HEK293 (cell line): ENCODE data around the gene CACNA1D.

ENCODE experiments used
- CTCF ChIA-PET: fragments of 350-600 bp; formaldehyde crosslinking; extraction: SDS; loops from one replicate; lab custom pipeline; 2021; ENCODE audit warnings: antibody characterized with exemption; lab: Yijun Ruan, JAX
- POLR2A ChIA-PET: fragments of 300-600 bp; formaldehyde crosslinking; extraction: SDS; loops from one replicate; lab custom pipeline; 2020; ENCODE audit warnings: antibody characterized with exemption, inconsistent platforms; lab: Yijun Ruan, JAX
- H3K27ac ChIP-seq: fragments of 200-500 bp; sonication (Bioruptor generic); 2 replicates; pipeline ENCODE4 v1.5.1; 2014; ENCODE audit warnings: low read depth, low read length, control low read depth, inconsistent platforms; ENCODE audit errors: extremely low read depth
- H3K36me3 ChIP-seq, 2 experiments: fragments of 200-500 bp in 1 of 2; sonication (Bioruptor generic) in 1 of 2; 1 replicate in 1 of 2; 2 replicates in 1 of 2; pipeline ENCODE4 v1.5.1; 2014 to 2017; ENCODE audit warnings: inconsistent platforms in 2 of 2, low read length in 2 of 2; ENCODE audit not compliant: control insufficient read depth in 2 of 2, insufficient read depth in 1 of 2
- H3K4me1 ChIP-seq: fragments of 200-500 bp; sonication (Bioruptor generic); 2 replicates; pipeline ENCODE4 v1.5.1; 2014; ENCODE audit warnings: mild to moderate bottlenecking, low read length, inconsistent platforms; ENCODE audit not compliant: control insufficient read depth, insufficient read depth
- H3K4me3 ChIP-seq: 2 replicates; pipeline ENCODE4 v1.5.1; 2011; ENCODE audit warnings: low read depth, mild to moderate bottlenecking, control low read depth, low read length, moderate library complexity
- H3K9me3 ChIP-seq: fragments of 200-500 bp; sonication (Bioruptor generic); 2 replicates; pipeline ENCODE4 v1.5.1; 2014; ENCODE audit warnings: low read depth, low read length, inconsistent platforms; ENCODE audit not compliant: control insufficient read depth, insufficient read depth
- FEZF1 ChIP-seq: fragments of 450-650 bp; formaldehyde crosslinking; IDR thresholded peaks from 2 replicates; pipeline ENCODE4 v1.5.1; 2016; ENCODE audit warnings: missing biosample characterization, missing genetic modification characterization
- GFI1B ChIP-seq: fragments of 450-650 bp; formaldehyde crosslinking; IDR thresholded peaks from 2 replicates; pipeline ENCODE4 v1.5.1; 2016; ENCODE audit warnings: missing biosample characterization, missing genetic modification characterization
- GLIS1 ChIP-seq: fragments of 450-650 bp; formaldehyde crosslinking; IDR thresholded peaks from 2 replicates; pipeline ENCODE4 v1.5.1; 2016; ENCODE audit warnings: missing biosample characterization, missing genetic modification characterization
- KLF1 ChIP-seq: fragments of 450-650 bp; formaldehyde crosslinking; IDR thresholded peaks from 2 replicates; pipeline ENCODE4 v1.5.1; 2016; ENCODE audit warnings: missing biosample characterization, missing genetic modification characterization
- KLF7 ChIP-seq: fragments of 450-650 bp; formaldehyde crosslinking; IDR thresholded peaks from 2 replicates; pipeline ENCODE4 v1.5.1; 2016; ENCODE audit warnings: missing biosample characterization, missing genetic modification characterization, borderline replicate concordance
- REPIN1 ChIP-seq: fragments of 450-650 bp; formaldehyde crosslinking; IDR thresholded peaks from 2 replicates; pipeline ENCODE4 v1.5.1; 2017; ENCODE audit warnings: missing biosample characterization, missing genetic modification characterization, low read depth
- ZBTB20 ChIP-seq: fragments of 450-650 bp; formaldehyde crosslinking; IDR thresholded peaks from 2 replicates; pipeline ENCODE4 v1.5.1; 2016; ENCODE audit warnings: missing biosample characterization, missing genetic modification characterization
- ZBTB8A ChIP-seq: fragments of 450-650 bp; formaldehyde crosslinking; IDR thresholded peaks from 2 replicates; pipeline ENCODE4 v1.5.1; 2016; ENCODE audit warnings: missing biosample characterization, missing genetic modification characterization
- ZFP69B ChIP-seq: fragments of 450-650 bp; formaldehyde crosslinking; IDR thresholded peaks from 2 replicates; pipeline ENCODE4 v1.5.1; 2016; ENCODE audit warnings: missing biosample characterization, missing genetic modification characterization
- ZNF169 ChIP-seq: fragments of 450-650 bp; formaldehyde crosslinking; IDR thresholded peaks from 2 replicates; pipeline ENCODE4 v1.5.1; 2016; ENCODE audit warnings: missing biosample characterization, missing genetic modification characterization
- ZNF221 ChIP-seq: fragments of 450-650 bp; formaldehyde crosslinking; IDR thresholded peaks from 2 replicates; pipeline ENCODE4 v1.5.1; 2017; ENCODE audit warnings: missing biosample characterization, missing genetic modification characterization, borderline replicate concordance
- ZNF248 ChIP-seq: fragments of 450-650 bp; formaldehyde crosslinking; IDR thresholded peaks from 2 replicates; pipeline ENCODE4 v1.5.1; 2017; ENCODE audit warnings: missing biosample characterization, missing genetic modification characterization
- ZNF324 ChIP-seq: fragments of 450-650 bp; formaldehyde crosslinking; IDR thresholded peaks from 2 replicates; pipeline ENCODE4 v1.5.1; 2016; ENCODE audit warnings: missing biosample characterization, missing genetic modification characterization
- ZNF354C ChIP-seq: fragments of 450-650 bp; formaldehyde crosslinking; IDR thresholded peaks from 2 replicates; pipeline ENCODE4 v1.5.1; 2016; ENCODE audit warnings: missing biosample characterization, missing genetic modification characterization, low read depth, borderline replicate concordance
- ZNF426 ChIP-seq: fragments of 450-650 bp; formaldehyde crosslinking; IDR thresholded peaks from 2 replicates; pipeline ENCODE4 v1.5.1; 2017; ENCODE audit warnings: missing biosample characterization, missing genetic modification characterization, mild to moderate bottlenecking, inconsistent platforms, moderate library complexity
- ZNF488 ChIP-seq: fragments of 450-650 bp; formaldehyde crosslinking; IDR thresholded peaks from 2 replicates; pipeline ENCODE4 v1.5.1; 2016; ENCODE audit warnings: missing biosample characterization, missing genetic modification characterization
- ZNF510 ChIP-seq: fragments of 450-650 bp; formaldehyde crosslinking; IDR thresholded peaks from 2 replicates; pipeline ENCODE4 v1.5.1; 2018; ENCODE audit warnings: mild to moderate bottlenecking, missing genetic modification characterization, missing biosample characterization; ENCODE audit not compliant: insufficient replicate concordance
- ZNF571 ChIP-seq: fragments of 450-650 bp; formaldehyde crosslinking; IDR thresholded peaks from 2 replicates; pipeline ENCODE4 v1.5.0; 2017; ENCODE audit warnings: missing biosample characterization, missing genetic modification characterization
- ZNF610 ChIP-seq: fragments of 450-650 bp; formaldehyde crosslinking; IDR thresholded peaks from 2 replicates; pipeline ENCODE4 v1.5.1; 2016; ENCODE audit warnings: missing biosample characterization, missing genetic modification characterization, borderline replicate concordance
- ZNF639 ChIP-seq: fragments of 450-650 bp; formaldehyde crosslinking; IDR thresholded peaks from 2 replicates; pipeline ENCODE4 v1.5.1; 2016; ENCODE audit warnings: missing biosample characterization, missing genetic modification characterization
- ZNF768 ChIP-seq: fragments of 450-650 bp; formaldehyde crosslinking; IDR thresholded peaks from 2 replicates; pipeline ENCODE4 v1.5.1; 2018; ENCODE audit warnings: missing biosample characterization, mild to moderate bottlenecking, missing genetic modification characterization
- ZNF777 ChIP-seq: fragments of 450-650 bp; formaldehyde crosslinking; IDR thresholded peaks from 2 replicates; pipeline ENCODE4 v1.5.1; 2017; ENCODE audit warnings: missing biosample characterization, missing genetic modification characterization, borderline replicate concordance
- TF ChIP-seq, protein P1 (sequence below): fragments of 450-650 bp; formaldehyde crosslinking; IDR thresholded peaks from 2 replicates; pipeline ENCODE4 v1.5.1; 2017; ENCODE audit warnings: missing biosample characterization, missing genetic modification characterization
- TF ChIP-seq, protein P2 (sequence below): fragments of 450-650 bp; formaldehyde crosslinking; IDR thresholded peaks from 2 replicates; pipeline ENCODE4 v1.5.1; 2017; ENCODE audit warnings: missing biosample characterization, missing genetic modification characterization

Gene CACNA1D

GRCh38 chr3:53724566-53724965 is 230.2 kb downstream of the CACNA1D start:
- no peaks in the 10 kb centered on the region for H3K4me1 ChIP-seq
- no peak overlapping the region for H3K27ac ChIP-seq
- CTCF ChIA-PET = interaction anchor here (0.9 to 1.0 kb wide), 2 partner anchors 14 to 610 kb away, joined by 3 to 6 read pairs; no protein-coding TSS in a partner anchor
- H3K4me3 ChIP-seq = no peak overlapping the region
- H3K36me3 ChIP-seq = no peaks in the 10 kb centered on the region
- TF ChIP-seq ZNF610 (tag by site-specific recombination) = no peak
- no peak for TF ChIP-seq ZNF221
- TF ChIP-seq ZBTB20 = no peak
- TF ChIP-seq, protein P1, sequence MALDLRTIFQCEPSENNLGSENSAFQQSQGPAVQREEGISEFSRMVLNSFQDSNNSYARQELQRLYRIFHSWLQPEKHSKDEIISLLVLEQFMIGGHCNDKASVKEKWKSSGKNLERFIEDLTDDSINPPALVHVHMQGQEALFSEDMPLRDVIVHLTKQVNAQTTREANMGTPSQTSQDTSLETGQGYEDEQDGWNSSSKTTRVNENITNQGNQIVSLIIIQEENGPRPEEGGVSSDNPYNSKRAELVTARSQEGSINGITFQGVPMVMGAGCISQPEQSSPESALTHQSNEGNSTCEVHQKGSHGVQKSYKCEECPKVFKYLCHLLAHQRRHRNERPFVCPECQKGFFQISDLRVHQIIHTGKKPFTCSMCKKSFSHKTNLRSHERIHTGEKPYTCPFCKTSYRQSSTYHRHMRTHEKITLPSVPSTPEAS (tag by site-specific recombination) = no peak
- TF ChIP-seq ZNF324 (tag by site-specific recombination) = no peak
- TF ChIP-seq ZNF488 (tag by site-specific recombination) = no peak
- no peak for TF ChIP-seq ZNF639 (tag by site-specific recombination)
- TF ChIP-seq KLF7 (tag by site-specific recombination) = no peak
- TF ChIP-seq ZNF248 (tag by site-specific recombination) = no peak
- TF ChIP-seq ZFP69B (tag by site-specific recombination) = no peak
- TF ChIP-seq ZNF354C (tag by site-specific recombination) = no peak
- TF ChIP-seq GFI1B (tag by site-specific recombination) = no peak
- TF ChIP-seq ZNF768 (tag by site-specific recombination) = no peak
- POLR2A ChIA-PET = no interaction called here
- no peaks in the 10 kb centered on the region for H3K9me3 ChIP-seq

GRCh38 chr3:53725387-53725995 is 231.1 kb downstream of the CACNA1D start:
- Histone ChIP-seq H3K27ac (no peak overlapping the region), H3K4me3 (no peak overlapping the region), H3K4me1 (no peaks in the 10 kb centered on the region), H3K9me3 (no peaks in the 10 kb centered on the region), H3K36me3 (no peaks in the 10 kb centered on the region)
- CTCF ChIA-PET = interaction anchor here (1.0 kb wide), 1 partner anchor 15 kb away, joined by 6 read pairs; no protein-coding TSS in a partner anchor
- POLR2A ChIA-PET = interaction anchor here (0.9 kb wide), 1 partner anchor 19 kb away, joined by 3 read pairs; no protein-coding TSS in a partner anchor
- TF ChIP-seq KLF1 (tag by site-specific recombination) = 0 out of 2 replicates have a peak, but pooled peaks have one; percentile 17
- no peak for TF ChIP-seq FEZF1 (tag by site-specific recombination)
- no peak for TF ChIP-seq ZBTB8A (tag by site-specific recombination)

DNA sequence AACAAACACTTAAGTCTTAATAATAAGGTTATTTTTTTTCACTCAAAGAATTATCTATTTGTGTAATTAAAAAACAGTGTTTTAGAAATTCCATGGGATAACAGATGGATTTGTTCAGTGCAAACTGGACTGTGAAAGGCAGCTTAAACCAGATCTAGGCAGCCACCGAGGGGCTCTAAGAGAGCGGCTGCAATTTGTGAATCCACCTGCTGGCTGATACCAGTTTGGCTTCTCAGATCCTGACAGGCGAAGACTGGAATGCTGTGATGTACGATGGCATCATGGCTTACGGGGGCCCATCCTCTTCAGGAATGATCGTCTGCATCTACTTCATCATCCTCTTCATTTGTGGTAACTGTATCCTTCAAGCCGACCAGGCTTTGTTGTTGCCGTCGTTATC is 232.2 kb downstream of the CACNA1D start:
- H3K4me3 ChIP-seq = no peak overlapping the region
- POLR2A ChIA-PET = no interaction called here
- H3K27ac ChIP-seq = no peak overlapping the region
- no peaks in the 10 kb centered on the region for H3K36me3 ChIP-seq
- no peaks in the 10 kb centered on the region for H3K9me3 ChIP-seq
- peaks cover 4% of the 10 kb centered on the region; the same call in 1 of the 2 replicates for H3K4me1 ChIP-seq
- CTCF ChIA-PET = no interaction called here
- TF ChIP-seq ZNF571 (tag by site-specific recombination) = no peak
- TF ChIP-seq, protein P2, sequence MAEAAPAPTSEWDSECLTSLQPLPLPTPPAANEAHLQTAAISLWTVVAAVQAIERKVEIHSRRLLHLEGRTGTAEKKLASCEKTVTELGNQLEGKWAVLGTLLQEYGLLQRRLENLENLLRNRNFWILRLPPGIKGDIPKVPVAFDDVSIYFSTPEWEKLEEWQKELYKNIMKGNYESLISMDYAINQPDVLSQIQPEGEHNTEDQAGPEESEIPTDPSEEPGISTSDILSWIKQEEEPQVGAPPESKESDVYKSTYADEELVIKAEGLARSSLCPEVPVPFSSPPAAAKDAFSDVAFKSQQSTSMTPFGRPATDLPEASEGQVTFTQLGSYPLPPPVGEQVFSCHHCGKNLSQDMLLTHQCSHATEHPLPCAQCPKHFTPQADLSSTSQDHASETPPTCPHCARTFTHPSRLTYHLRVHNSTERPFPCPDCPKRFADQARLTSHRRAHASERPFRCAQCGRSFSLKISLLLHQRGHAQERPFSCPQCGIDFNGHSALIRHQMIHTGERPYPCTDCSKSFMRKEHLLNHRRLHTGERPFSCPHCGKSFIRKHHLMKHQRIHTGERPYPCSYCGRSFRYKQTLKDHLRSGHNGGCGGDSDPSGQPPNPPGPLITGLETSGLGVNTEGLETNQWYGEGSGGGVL (tag by site-specific recombination) = no peak
- TF ChIP-seq GLIS1 (tag by site-specific recombination) = no peak
- TF ChIP-seq ZNF426 = no peak
- TF ChIP-seq ZNF777 (tag by site-specific recombination) = no peak
- TF ChIP-seq ZNF488 (tag by site-specific recombination) = no peak
- TF ChIP-seq REPIN1 (tag by site-specific recombination) = no peak
- no peak for TF ChIP-seq ZNF169 (tag by site-specific recombination)
- no peak for TF ChIP-seq ZNF248 (tag by site-specific recombination)
- TF ChIP-seq ZNF510 = no peak
